Measurements from ENCODE around the gene RPL41. TPM values are rescaled to one million over a fixed set of nuclear protein-coding genes. Genes with fewer than 3 reads are reported as not detected.

Gene RPL41
- total and polyA plus RNA-seq, 2 donors, result 2,071 to 5,547 TPM

Other genes with a start within 250 kb of the RPL41 start
- gene PYM1, start 188.7 kb upstream of the RPL41 start, total RNA-seq, result 20.1 TPM
- gene PYM1, start 188.7 kb upstream of the RPL41 start, polyA plus RNA-seq, result 31.1 TPM
- 33.6 TPM for gene DGKA, start 185.5 kb upstream of the RPL41 start, total RNA-seq
- 31.7 TPM for gene DGKA, start 185.5 kb upstream of the RPL41 start, polyA plus RNA-seq
- gene PMEL, start 150.6 kb upstream of the RPL41 start, total RNA-seq, result 1.5 TPM
- gene PMEL, start 150.6 kb upstream of the RPL41 start, polyA plus RNA-seq, result 0.89 TPM
- 32.3 TPM for gene CDK2, start 149.8 kb upstream of the RPL41 start, total RNA-seq
- 33.6 TPM for gene CDK2, start 149.8 kb upstream of the RPL41 start, polyA plus RNA-seq
- gene RAB5B, start 142.6 kb upstream of the RPL41 start, total RNA-seq, result 57.5 TPM
- gene RAB5B, start 142.6 kb upstream of the RPL41 start, polyA plus RNA-seq, result 114 TPM
- gene SUOX, start 119.4 kb upstream of the RPL41 start, total RNA-seq, result 14.4 TPM
- gene SUOX, start 119.4 kb upstream of the RPL41 start, polyA plus RNA-seq, result 31.3 TPM
- 4.8 TPM for gene IKZF4, start 95.6 kb upstream of the RPL41 start, total RNA-seq
- 8.0 TPM for gene IKZF4, start 95.6 kb upstream of the RPL41 start, polyA plus RNA-seq
- gene RPS26, start 74.7 kb upstream of the RPL41 start, total RNA-seq, result 96.2 TPM
- gene RPS26, start 74.7 kb upstream of the RPL41 start, polyA plus RNA-seq, result 774 TPM
- 34.4 TPM for gene ERBB3, start 36.5 kb upstream of the RPL41 start, total RNA-seq
- gene ERBB3, start 36.5 kb upstream of the RPL41 start, polyA plus RNA-seq, result 11.4 TPM
- gene PA2G4, start 12.1 kb upstream of the RPL41 start, total RNA-seq, result 64.6 TPM
- 121 TPM for gene PA2G4, start 12.1 kb upstream of the RPL41 start, polyA plus RNA-seq
- 4.6 TPM for gene ZC3H10, start 1.6 kb downstream of the RPL41 start, total RNA-seq
- gene ZC3H10, start 1.6 kb downstream of the RPL41 start, polyA plus RNA-seq, result 4.9 TPM
- gene ESYT1, start 11.6 kb downstream of the RPL41 start, total RNA-seq, result 85.1 TPM
- 116 TPM for gene ESYT1, start 11.6 kb downstream of the RPL41 start, polyA plus RNA-seq
- gene MYL6B, start 36.0 kb downstream of the RPL41 start, total RNA-seq, result 65.3 TPM
- gene MYL6B, start 36.0 kb downstream of the RPL41 start, polyA plus RNA-seq, result 32.4 TPM
- gene MYL6, start 41.7 kb downstream of the RPL41 start, total RNA-seq, result 2,133 TPM
- 7,162 TPM for gene MYL6, start 41.7 kb downstream of the RPL41 start, polyA plus RNA-seq
- gene SMARCC2, start 72.8 kb downstream of the RPL41 start, total RNA-seq, result 51.1 TPM
- 68.8 TPM for gene SMARCC2, start 72.8 kb downstream of the RPL41 start, polyA plus RNA-seq
- gene RNF41, start 105.3 kb downstream of the RPL41 start, total RNA-seq, result 42.9 TPM
- gene RNF41, start 105.3 kb downstream of the RPL41 start, polyA plus RNA-seq, result 37.8 TPM
- gene NABP2, start 107.7 kb downstream of the RPL41 start, total RNA-seq, result 15.7 TPM
- 31.0 TPM for gene NABP2, start 107.7 kb downstream of the RPL41 start, polyA plus RNA-seq
- gene SLC39A5, start 113.4 kb downstream of the RPL41 start, total RNA-seq, result not detected
- 0.30 TPM for gene SLC39A5, start 113.4 kb downstream of the RPL41 start, polyA plus RNA-seq
- 10.2 TPM for gene ANKRD52, start 141.8 kb downstream of the RPL41 start, total RNA-seq
- gene ANKRD52, start 141.8 kb downstream of the RPL41 start, polyA plus RNA-seq, result 14.4 TPM
- gene COQ10A, start 150.3 kb downstream of the RPL41 start, total RNA-seq, result 6.9 TPM
- gene COQ10A, start 150.3 kb downstream of the RPL41 start, polyA plus RNA-seq, result 13.8 TPM
- gene CS, start 183.7 kb downstream of the RPL41 start, total RNA-seq, result 64.3 TPM
- 101 TPM for gene CS, start 183.7 kb downstream of the RPL41 start, polyA plus RNA-seq
- gene CNPY2, start 199.4 kb downstream of the RPL41 start, total RNA-seq, result 53.8 TPM
- gene CNPY2, start 199.4 kb downstream of the RPL41 start, polyA plus RNA-seq, result 75.6 TPM
- gene PAN2, start 217.4 kb downstream of the RPL41 start, total RNA-seq, result 64.7 TPM
- gene PAN2, start 217.4 kb downstream of the RPL41 start, polyA plus RNA-seq, result 31.1 TPM
- gene IL23A, start 222.3 kb downstream of the RPL41 start, total RNA-seq, result not detected
- 0.89 TPM for gene IL23A, start 222.3 kb downstream of the RPL41 start, polyA plus RNA-seq
- gene STAT2, start 243.5 kb downstream of the RPL41 start, total RNA-seq, result 156 TPM
- 66.3 TPM for gene STAT2, start 243.5 kb downstream of the RPL41 start, polyA plus RNA-seq
- gene APOF, start 246.2 kb downstream of the RPL41 start, total RNA-seq, result not detected
- gene APOF, start 246.2 kb downstream of the RPL41 start, polyA plus RNA-seq, result 0.13 TPM